IPS-18c (cell line): Measurements from ENCODE around the gene MPDZ.
"Not testable (repeated sequence)": the region's sequence is repeated elsewhere in the genome, so short reads cannot be mapped to it uniquely, and the experiment has no call there.

Source experiments
- H3K4me3 ChIP-seq: 2 replicates; pipeline ENCODE4 v1.7.0; 2013; ENCODE audit warnings: low read depth, mild to moderate bottlenecking, low read length, moderate library complexity; ENCODE audit not compliant: insufficient read depth
- H3K9me3 ChIP-seq: one replicate; pipeline ENCODE4 v1.6.1; 2013; ENCODE audit warnings: mild to moderate bottlenecking, low read length, moderate library complexity; ENCODE audit not compliant: control insufficient read depth, insufficient read depth

Gene MPDZ

GRCh38 chr9:13269589-13270452, 9.7 kb downstream of the MPDZ start:
- Histone ChIP-seq H3K4me3 (no peak overlapping the region), H3K9me3 (no peaks in the 10 kb centered on the region)

GRCh38 chr9:13268469-13268868, 11.0 kb downstream of the MPDZ start:
- Histone ChIP-seq H3K9me3 (no peaks in the 10 kb centered on the region), H3K4me3 (no peak overlapping the region)

- H3K9me3 ChIP-seq, result no peaks in the 10 kb centered on the region
- no peak overlapping the region for H3K4me3 ChIP-seq
Measured at GRCh38 chr9:13267743-13268142, 11.7 kb downstream of the MPDZ start.

GRCh38 chr9:13266167-13266566, 13.3 kb downstream of the MPDZ start:
- no peaks in the 10 kb centered on the region for H3K9me3 ChIP-seq
- no peak overlapping the region for H3K4me3 ChIP-seq

GRCh38 chr9:13264788-13265187, 14.7 kb downstream of the MPDZ start:
- Histone ChIP-seq H3K4me3 (no peak overlapping the region), H3K9me3 (no peaks in the 10 kb centered on the region)

GRCh38 chr9:13263511-13263910, 16.0 kb downstream of the MPDZ start:
- Histone ChIP-seq H3K4me3 (no peak overlapping the region), H3K9me3 (no peaks in the 10 kb centered on the region)

- no peaks in the 10 kb centered on the region for H3K9me3 ChIP-seq
- H3K4me3 ChIP-seq, result no peak overlapping the region
Measured at GRCh38 chr9:13252852-13253251, 26.6 kb downstream of the MPDZ start.

- Histone ChIP-seq H3K9me3 (no peaks in the 10 kb centered on the region), H3K4me3 (no peak overlapping the region)
Measured at GRCh38 chr9:13244181-13244580, 35.3 kb downstream of the MPDZ start.

- H3K9me3 ChIP-seq, result no peaks in the 10 kb centered on the region
- no peak overlapping the region for H3K4me3 ChIP-seq
Measured at GRCh38 chr9:13241283-13241682, 38.2 kb downstream of the MPDZ start.

GRCh38 chr9:13239660-13240059, 39.8 kb downstream of the MPDZ start:
- H3K9me3 ChIP-seq, result no peaks in the 10 kb centered on the region
- H3K4me3 ChIP-seq, result no peak overlapping the region

- H3K9me3 ChIP-seq, result no peaks in the 10 kb centered on the region
Measured at GRCh38 chr9:13239208-13239607, 40.3 kb downstream of the MPDZ start.

GRCh38 chr9:13234932-13235331, 44.6 kb downstream of the MPDZ start:
- Histone ChIP-seq H3K9me3 (no peaks in the 10 kb centered on the region), H3K4me3 (no peak overlapping the region)

More at GRCh38 chr9:13239208-13239607, 40.3 kb downstream of the MPDZ start:
- no peak overlapping the region for H3K4me3 ChIP-seq

- no peaks in the 10 kb centered on the region for H3K9me3 ChIP-seq
- H3K4me3 ChIP-seq, result no peak overlapping the region
Measured at GRCh38 chr9:13228431-13228830, 51.1 kb downstream of the MPDZ start.

GRCh38 chr9:13224366-13224765, 55.1 kb downstream of the MPDZ start:
- Histone ChIP-seq H3K9me3 (no peaks in the 10 kb centered on the region), H3K4me3 (no peak overlapping the region)

GRCh38 chr9:13222733-13223132, 56.8 kb downstream of the MPDZ start:
- not testable (repeated sequence) for H3K4me3 ChIP-seq, H3K9me3 ChIP-seq

- Histone ChIP-seq H3K4me3 (no peak overlapping the region), H3K9me3 (no peaks in the 10 kb centered on the region)
Measured at GRCh38 chr9:13221741-13222140, 57.8 kb downstream of the MPDZ start.

- no peaks in the 10 kb centered on the region for H3K9me3 ChIP-seq
- H3K4me3 ChIP-seq, result no peak overlapping the region
Measured at GRCh38 chr9:13220837-13221236, 58.7 kb downstream of the MPDZ start.

- Histone ChIP-seq H3K4me3 (no peak overlapping the region), H3K9me3 (no peaks in the 10 kb centered on the region)
Measured at GRCh38 chr9:13215791-13216554, 63.5 kb downstream of the MPDZ start.
